Neural progenitor cell (in vitro differentiated cells): ENCODE data around the gene NUDT6.

Source experiments
- EZH2phosphoT487 ChIP-seq: fragments of 200-600 bp; sonication (generic); IDR thresholded peaks from 2 replicates; pipeline ENCODE4 v1.6.1; 2017; ENCODE audit warnings: antibody characterized with exemption
- TF ChIP-seq, protein P1 (sequence below): fragments of 200-600 bp; sonication (generic); IDR thresholded peaks from 2 replicates; pipeline ENCODE4 v1.5.1; 2017; ENCODE audit warnings: antibody characterized with exemption, mild to moderate bottlenecking

- TF ChIP-seq, protein P1, sequence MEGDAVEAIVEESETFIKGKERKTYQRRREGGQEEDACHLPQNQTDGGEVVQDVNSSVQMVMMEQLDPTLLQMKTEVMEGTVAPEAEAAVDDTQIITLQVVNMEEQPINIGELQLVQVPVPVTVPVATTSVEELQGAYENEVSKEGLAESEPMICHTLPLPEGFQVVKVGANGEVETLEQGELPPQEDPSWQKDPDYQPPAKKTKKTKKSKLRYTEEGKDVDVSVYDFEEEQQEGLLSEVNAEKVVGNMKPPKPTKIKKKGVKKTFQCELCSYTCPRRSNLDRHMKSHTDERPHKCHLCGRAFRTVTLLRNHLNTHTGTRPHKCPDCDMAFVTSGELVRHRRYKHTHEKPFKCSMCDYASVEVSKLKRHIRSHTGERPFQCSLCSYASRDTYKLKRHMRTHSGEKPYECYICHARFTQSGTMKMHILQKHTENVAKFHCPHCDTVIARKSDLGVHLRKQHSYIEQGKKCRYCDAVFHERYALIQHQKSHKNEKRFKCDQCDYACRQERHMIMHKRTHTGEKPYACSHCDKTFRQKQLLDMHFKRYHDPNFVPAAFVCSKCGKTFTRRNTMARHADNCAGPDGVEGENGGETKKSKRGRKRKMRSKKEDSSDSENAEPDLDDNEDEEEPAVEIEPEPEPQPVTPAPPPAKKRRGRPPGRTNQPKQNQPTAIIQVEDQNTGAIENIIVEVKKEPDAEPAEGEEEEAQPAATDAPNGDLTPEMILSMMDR: no peak
- TF ChIP-seq EZH2phosphoT487: no peak
Measured at GRCh38 chr4:122847931-122848330, 74.5 kb downstream of the NUDT6 start.
